ENCODE measurements around the gene ENOX1.
"Not testable (repeated sequence)": the region's sequence is repeated elsewhere in the genome, so short reads cannot be mapped to it uniquely, and the experiment has no call there.

Gene ENOX1

GRCh38 chr13:43473437-43473836 lies 313.3 kb downstream of the ENOX1 start:
- no peak for DNase-seq

- no peak for DNase-seq
Observed at GRCh38 chr13:43472980-43473379, 313.8 kb downstream of the ENOX1 start.

- DNase-seq, result no peak
Observed at GRCh38 chr13:43472339-43472738, 314.4 kb downstream of the ENOX1 start.

GRCh38 chr13:43470610-43471009 lies 316.2 kb downstream of the ENOX1 start:
- DNase-seq, result no peak

- no peak for DNase-seq
Observed at GRCh38 chr13:43469791-43470190, 317.0 kb downstream of the ENOX1 start.

DNA sequence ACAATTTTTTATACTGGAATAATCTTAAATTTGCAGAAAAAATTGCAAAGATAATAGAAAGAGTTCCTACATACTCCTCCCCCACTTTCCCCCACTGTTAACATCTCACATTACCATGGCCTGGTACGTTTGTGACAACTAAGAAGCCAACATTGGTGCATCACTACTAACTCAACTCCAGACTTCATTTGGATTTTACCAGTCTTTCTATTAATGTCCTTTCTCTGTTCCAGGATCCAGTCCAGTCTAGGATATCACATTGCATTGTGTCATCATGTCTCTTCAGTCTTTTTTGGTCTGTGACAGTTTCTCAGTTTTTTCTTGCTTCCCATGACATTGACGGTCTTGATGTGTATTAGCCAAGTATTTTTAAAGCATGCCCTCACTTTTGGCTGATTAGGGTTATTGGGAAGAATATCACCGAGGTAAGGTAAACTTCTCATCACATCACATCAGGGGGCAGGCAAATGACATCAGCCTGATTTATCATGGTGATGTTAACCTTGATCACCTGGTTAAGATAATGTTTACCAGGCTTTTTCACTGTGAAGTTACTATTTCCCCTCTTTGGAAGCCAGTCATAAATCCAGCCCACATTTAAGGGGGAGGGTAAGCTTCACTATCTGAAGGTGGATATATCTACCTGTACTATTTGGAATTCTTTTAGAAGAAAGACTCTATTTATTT lies 322.1 kb downstream of the ENOX1 start:
- DNase-seq, result no peak

GRCh38 chr13:43448605-43449336 lies 338.0 kb downstream of the ENOX1 start:
- DNase-seq, result no peak

GRCh38 chr13:43446126-43446525 lies 340.6 kb downstream of the ENOX1 start:
- no peak for DNase-seq

DNA sequence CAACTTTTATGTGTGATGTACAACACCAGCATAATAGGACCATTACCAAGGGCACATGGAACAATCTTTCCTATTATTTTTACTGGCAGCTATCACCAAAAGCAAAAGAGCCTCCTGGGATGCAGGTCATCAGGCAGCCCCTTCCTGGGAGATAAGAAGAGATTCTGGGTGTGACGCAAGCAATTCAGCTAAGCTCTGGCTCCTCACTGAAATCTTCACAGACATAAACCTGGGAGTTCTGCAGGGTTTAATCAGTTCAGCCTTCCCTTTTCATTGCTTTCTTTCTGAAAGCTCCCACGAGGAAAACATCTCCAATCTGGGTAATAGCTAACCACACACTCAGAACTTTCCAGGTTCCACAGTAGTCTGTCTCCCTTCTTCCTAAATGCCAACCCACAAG lies 341.1 kb downstream of the ENOX1 start:
- DNase-seq, result no peak

- DNase-seq, result no peak
Observed at GRCh38 chr13:43444081-43444480, 342.7 kb downstream of the ENOX1 start.

GRCh38 chr13:43441899-43442499 lies 344.8 kb downstream of the ENOX1 start:
- DNase-seq, result no peak

DNA sequence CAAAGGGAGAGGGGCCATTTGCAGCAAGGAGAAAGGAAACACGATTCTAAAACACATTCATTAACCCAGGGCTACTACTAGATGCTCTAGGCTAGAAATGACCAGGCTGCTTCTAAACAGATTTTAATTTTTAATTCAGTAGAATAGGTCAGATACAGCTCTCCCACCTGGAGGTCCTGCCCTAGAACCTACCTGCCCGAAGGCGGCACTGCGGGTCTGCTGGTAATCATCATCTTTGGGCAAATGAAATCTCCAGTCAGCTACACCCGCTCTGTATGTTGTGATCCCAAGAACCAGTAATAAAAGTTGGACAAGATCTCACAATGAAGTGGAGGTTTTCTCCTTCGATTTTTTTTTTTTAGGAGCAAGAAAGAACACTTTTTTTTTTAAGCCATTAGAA lies 345.3 kb downstream of the ENOX1 start:
- DNase-seq, result no peak

DNA sequence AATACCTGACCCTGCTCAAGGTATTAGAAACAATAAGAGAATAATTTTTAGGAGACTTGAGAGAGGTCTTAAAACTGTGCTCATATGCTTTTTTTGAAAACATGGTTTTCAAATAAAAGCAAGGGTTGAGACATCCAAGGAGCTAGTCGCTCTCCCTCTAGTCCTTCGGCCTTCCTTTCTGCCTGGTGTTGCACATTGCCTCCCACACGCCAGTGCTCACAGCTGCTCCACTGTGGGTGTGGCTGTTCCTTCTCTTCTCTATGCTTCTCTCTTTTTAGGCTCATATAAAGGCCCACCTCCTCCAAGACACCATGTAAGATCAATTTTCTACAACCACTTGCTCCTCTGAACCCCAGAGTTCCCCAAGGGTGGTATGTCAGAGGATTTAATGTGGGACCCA lies 352.6 kb downstream of the ENOX1 start:
- no peak for DNase-seq

- no peak for DNase-seq
Observed at GRCh38 chr13:43433691-43434141, 353.1 kb downstream of the ENOX1 start.

GRCh38 chr13:43432958-43433357 lies 353.8 kb downstream of the ENOX1 start:
- no peak for DNase-seq

DNA sequence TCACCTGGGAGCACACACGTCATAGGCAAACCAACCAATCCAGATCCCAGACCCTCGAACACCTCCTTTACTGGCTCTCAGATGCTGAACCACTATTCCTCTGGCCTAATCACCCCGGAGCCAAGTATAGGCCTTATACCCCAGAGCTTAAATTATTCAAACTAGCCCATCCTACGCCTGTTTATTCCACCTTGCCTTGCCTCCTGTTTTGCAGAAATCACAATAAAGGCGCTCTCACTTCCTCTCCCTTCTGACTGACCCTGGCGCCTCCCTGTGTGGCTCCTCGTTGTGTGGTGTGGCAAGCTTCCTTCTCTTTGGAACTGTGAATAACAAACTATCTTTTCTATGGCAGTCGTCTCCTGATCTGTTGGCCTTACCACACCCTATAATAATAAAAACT lies 354.9 kb downstream of the ENOX1 start:
- no peak for DNase-seq

DNA sequence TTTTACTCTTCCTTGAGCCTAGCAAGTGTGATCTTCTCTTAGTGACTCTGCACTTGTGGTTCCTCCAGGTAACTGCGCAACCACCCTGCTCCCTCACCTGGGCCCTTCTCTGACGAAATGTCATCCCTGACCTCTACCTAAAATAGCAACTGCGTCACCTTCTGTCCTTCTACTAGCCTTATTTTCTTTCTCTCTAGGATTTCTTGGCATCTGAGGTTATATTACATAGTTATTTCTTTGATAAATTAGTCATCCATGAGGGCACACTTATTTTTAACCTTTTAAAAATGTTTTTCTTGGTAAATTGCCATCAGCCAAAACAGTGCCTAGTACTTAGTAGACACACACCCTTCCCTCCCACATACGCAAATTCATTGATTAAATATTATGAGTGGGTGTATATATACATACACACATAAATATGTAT lies 355.5 kb downstream of the ENOX1 start:
- DNase-seq, result no peak

GRCh38 chr13:43428545-43429296 lies 358.1 kb downstream of the ENOX1 start:
- no peak for DNase-seq

DNA sequence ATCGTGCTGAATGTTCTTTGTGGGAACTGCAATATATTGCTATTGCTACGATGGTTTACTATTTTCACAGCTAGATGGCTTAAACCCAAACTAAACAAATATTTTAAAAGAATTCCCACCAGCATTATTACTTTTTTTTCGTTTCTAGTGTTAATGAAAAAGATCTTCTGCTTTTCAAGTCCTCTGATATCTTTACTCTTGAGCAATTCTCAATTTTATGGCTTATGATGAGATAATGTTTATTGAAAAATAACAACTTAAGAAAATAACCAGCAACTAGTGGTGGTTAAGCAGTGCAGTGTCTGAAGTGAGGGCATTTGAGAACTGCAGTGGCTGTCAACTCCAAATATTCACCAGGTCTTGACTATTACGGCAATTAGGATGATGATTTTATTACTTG lies 360.4 kb downstream of the ENOX1 start:
- no peak for DNase-seq

DNA sequence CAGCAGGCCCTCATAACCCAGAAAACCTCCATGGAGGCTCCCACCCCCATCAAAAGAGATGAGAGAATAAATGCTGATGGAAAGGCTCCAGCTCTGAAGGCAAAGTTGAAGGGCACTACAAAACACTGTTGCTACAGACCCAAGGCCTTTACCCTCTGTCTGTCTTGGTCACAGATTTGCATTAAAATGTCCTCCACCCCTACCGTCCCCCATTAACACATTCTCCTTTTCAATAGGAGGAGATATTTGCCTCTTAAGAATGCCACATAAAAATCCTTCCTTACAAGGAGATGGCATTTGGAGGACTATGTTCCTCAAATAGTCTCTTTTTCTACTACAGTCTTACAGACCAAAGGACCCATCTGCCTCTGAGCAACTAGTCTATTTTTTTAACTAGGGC lies 361.5 kb downstream of the ENOX1 start:
- no peak for DNase-seq

DNA sequence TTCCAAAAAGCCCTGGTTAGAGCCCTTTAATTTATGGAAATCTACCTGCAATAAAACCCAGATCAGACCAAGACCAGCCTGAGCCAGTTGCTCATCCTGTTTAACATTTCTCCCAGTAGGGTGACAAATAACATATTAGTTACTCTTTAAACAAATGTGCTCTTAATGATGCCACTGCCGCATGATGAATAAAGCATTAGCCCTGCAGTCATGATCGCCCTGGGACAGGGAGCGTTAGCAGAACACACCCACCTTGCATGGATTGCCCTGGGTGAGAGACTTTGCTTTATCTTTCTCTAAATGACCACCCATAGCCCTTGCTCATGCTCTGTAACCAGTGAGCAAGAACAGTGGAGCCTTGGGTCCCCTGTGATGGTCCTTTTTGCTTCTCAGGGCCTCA lies 362.4 kb downstream of the ENOX1 start:
- DNase-seq, result no peak

GRCh38 chr13:43422116-43422515 lies 364.7 kb downstream of the ENOX1 start:
- no peak for DNase-seq

DNA sequence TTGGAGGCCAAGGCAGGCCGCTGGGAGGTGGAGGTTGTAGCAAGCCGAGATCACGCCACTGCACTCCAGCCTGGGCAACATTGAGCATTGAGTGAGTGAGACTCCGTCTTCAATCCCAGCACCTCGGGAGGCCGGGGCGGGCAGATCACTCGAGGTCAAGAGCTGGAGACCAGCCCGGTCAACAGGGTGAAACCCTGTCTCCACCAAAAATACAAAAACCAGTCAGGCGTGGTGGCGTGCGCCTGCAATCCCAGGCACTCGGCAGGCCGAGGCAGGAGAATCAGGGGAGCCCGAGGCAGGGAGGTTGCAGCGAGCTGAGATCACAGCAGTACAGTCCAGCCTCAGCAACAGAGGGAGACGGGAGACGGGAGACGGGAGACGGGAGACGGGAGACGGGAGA lies 369.9 kb downstream of the ENOX1 start:
- not testable (repeated sequence) for DNase-seq

Measured in amniotic stem cell (primary cell).